DMS 273 (cell line): ENCODE data around the gene LCLAT1.
"Not testable (repeated sequence)": the region's sequence is repeated elsewhere in the genome, so short reads cannot be mapped to it uniquely, and the experiment has no call there.

ENCODE experiments used
- DNase-seq: peaks from one replicate; lab custom pipeline; 2025; ENCODE audit not compliant: unreplicated experiment; lab: John Stamatoyannopoulos, UW

Gene LCLAT1

GRCh38 chr2:30583204-30583749 is 136.2 kb downstream of the LCLAT1 start:
- DNase-seq, result no peak

DNA sequence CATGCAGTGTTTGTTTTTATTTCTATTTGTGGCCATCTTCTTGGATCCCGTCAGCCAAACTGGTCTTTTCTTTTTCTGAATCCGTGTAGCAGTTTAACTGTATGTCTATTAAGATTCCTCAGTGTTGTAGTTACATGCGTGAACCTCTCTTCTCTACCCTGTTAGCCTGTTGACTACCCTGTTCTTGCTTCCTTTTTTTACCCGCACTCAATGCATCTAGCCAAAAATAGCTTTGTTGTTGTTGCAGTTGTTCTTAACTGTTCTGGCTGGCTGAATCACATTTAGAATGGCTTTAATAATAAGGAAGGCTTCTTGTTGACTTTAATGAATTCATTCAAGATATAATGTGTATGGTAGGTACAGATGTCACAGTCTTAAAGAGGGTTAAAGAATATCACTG is 137.1 kb downstream of the LCLAT1 start:
- DNase-seq, result no peak

GRCh38 chr2:30588994-30589393 is 141.9 kb downstream of the LCLAT1 start:
- no peak for DNase-seq

GRCh38 chr2:30590407-30590806 is 143.4 kb downstream of the LCLAT1 start:
- no peak for DNase-seq

DNA sequence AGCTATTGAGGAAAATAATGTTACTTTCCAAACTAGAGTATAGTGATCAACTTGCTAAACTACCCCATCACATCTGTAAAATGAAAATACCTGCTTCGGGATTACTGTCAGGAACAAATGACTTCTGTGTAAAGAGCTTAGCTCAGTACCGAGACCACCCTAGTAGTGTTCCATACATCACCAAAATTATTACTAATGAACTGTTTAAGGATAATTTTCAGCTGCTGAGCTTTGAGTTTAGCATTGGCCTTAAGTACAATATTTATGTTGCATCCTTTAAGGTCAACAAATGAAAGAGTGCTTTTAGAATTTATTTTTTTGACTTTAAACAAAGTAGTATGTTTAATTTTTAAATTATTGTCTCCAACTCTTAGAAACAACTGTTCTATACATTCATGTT is 144.1 kb downstream of the LCLAT1 start:
- DNase-seq, result no peak

- DNase-seq, result no peak
These were observed 154.3 kb downstream of the LCLAT1 start for GRCh38 chr2:30601375-30601774.

GRCh38 chr2:30605197-30605596 is 158.2 kb downstream of the LCLAT1 start:
- DNase-seq, result no peak

GRCh38 chr2:30608643-30609042 is 161.6 kb downstream of the LCLAT1 start:
- DNase-seq, result no peak

DNA sequence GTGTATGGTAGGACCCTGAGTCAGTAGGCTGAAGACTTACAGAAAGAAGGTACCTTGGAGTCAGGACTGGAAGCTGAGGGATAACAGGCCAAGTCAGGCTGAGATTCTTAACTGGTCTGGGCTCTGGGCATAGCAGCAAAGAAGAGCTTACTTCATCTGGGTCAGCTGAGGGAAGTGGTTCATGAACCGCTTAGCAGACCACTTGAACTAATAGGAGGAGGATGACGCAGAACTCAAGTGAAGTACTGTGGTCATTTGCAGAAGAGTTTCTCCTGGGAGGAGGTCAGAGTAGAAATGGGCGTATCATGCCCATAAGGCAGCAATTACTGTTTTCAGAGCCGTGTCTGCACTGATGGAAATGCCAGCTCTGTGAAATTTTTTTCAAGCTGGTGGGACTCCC is 164.5 kb downstream of the LCLAT1 start:
- no peak for DNase-seq

DNA sequence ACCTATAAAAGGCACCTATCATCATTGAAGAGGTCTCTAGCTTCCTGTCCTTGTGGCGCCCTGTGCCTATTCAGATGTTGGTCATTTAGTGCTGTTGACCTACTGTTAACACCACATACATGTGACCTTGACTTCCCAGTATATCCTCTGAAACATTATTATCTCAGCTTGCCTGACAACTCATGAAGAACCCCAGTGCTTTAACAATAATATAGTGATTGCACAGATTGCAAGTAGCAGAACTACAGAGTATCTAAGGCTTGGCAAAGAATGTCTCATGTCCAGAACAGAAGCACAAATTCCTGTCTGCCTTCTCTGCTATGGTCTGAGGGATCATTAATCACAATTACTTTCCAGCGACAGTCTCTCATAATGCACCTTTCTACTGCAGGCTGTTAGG is 165.3 kb downstream of the LCLAT1 start:
- DNase-seq, result no peak

DNA sequence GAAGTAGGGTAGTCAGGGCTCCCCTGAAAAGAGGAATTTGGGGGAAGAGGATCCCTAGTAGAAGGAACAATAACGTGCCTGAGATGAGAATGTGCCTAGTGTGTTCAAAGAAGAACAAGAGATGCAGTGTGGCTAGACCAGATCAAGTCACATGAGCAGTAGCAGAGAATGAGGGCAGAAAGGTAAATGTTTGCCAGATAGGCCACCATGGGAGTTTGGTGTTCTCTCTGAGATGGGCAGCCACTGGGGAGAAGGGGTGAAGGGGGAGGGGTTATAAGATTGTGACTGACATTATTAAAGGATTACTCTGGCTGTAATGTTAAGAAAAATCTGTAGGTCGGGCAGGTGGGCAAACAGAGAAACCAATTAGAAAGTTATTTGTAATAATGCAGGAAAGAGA is 166.0 kb downstream of the LCLAT1 start:
- DNase-seq, result no peak

DNA sequence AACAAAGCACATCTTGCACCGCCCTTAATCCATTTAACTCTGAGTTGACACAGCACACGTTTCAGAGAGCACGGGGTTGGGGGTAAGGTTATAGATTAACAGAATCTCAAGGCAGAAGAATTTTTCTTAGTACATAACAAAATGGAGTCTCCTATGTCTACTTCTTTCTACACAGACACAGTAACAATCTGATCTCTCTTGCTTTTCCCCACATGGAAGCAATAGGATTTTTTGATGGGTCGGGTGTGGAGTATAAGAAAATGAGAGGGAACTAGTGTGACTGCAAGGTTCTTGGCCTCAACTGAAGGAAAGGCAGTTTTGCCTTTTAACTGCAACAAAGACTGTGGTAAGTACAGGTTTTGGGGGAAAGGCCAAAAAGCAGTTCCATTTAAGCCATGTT is 167.2 kb downstream of the LCLAT1 start:
- DNase-seq, result not testable (repeated sequence)

DNA sequence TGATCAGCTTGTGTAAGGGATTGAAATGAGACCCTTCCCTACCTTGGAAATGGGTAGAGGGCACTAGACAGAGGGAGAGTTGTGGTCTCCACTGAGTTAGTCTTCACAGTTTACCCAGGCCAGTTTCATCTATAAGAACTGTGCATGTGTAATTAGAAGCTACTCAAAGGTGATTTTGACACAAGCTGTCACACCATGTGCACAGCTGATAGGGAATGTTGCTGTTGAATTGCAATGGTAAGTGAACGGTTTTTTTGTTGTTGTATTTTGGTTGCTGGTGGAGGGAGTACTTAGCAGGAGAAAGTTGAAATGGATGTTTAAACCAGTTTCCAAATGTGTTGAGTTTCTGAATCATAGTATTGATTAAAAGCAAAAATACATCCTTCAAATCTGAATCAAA is 168.9 kb downstream of the LCLAT1 start:
- no peak for DNase-seq

DNA sequence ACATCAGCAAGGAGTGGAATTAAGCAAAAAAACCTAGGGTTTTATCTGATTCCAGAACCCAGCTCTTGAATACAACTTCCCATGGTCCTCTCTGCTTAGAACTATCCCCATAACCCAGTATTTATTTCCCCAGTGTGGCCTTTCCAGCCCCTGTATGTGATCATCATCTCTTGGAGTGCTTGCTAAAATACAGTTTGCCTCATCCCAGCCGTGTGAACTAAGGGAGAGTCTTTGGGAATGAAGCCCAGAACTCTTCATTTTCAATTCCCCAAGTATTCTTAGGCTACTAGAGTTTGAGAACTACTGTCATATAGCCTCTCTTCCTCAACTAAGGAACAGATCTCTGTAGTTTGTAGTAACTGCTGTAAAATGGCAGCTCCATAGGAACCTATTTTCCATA is 173.1 kb downstream of the LCLAT1 start:
- DNase-seq, result no peak

- DNase-seq, result no peak
These were observed 174.8 kb downstream of the LCLAT1 start for GRCh38 chr2:30621836-30622235.

DNA sequence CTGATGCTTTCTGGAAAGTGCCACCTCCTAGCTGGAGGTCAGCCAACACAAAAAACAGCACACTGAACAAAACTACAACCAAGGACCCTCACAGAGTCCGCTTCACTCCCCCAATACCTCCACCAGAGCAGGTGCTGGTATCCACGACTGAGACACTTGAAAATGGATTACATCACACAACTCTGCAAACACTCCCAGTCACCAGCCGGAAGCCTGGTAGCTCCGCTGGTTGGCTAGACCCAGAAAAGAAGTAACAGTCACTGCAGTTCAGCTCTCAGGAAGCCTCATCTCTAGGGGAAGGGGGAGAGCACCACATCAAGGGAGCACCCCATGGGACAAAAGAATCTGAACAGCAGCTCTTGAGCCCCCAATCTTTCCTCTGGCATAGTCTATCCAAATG is 175.4 kb downstream of the LCLAT1 start:
- no peak for DNase-seq

DNA sequence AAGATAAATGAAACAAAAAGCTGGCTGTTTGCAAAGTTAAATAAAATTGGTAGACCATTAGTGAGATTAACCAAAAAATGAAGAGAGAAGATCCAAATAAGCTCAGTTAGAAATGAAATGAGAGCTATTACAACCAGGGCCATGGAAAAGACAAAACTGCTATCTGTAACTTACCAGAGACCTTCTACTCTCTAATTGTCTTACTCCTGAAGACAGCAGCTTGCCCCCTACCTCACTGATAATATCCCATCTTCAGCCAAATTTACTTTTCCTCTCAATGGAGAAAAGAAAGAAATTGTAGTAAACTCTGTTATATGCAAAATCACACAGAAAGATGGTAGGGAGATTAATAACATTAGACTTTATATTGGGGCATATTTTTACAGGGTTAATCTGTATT is 178.2 kb downstream of the LCLAT1 start:
- no peak for DNase-seq

GRCh38 chr2:30625701-30626100 is 178.7 kb downstream of the LCLAT1 start:
- no peak for DNase-seq

DNA sequence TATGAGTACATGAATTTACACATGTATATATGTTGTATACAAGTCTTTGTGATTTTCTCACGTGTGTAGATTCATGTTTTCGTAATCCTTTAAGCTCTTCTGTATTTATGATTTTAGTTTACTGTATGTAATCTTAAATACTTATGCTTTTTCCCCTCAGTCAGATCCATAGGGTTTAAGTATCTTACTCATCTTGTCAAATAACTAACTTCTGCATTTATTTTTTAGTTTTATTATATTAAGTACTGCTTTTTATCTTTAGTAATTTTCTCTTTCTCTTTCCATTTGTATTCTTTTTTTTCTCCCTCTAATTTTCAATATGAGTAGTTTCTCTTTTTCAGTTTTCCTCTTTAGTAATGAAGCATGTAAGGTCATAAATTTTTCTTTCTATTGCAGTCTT is 179.4 kb downstream of the LCLAT1 start:
- no peak for DNase-seq

GRCh38 chr2:30627151-30627550 is 180.1 kb downstream of the LCLAT1 start:
- DNase-seq, result no peak

GRCh38 chr2:30628341-30628740 is 181.3 kb downstream of the LCLAT1 start:
- DNase-seq, result no peak

DNA sequence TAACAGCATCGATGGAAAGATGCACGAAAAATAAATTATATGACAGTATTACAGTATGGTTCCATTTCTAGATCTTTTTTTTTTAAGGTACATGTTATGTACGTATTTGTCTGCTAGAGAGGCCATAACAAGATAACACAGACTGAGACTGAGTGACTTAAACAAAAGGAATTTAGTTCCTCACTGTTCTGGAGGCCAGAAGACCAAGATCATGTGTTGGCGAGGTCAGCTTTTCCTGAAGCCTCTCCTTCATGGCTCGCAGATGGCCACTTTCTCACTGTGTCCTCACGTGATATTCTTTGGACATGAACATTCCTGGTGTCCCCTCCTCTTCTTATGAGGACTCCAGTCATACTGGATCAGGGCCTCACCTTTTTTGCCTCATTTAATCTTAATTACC is 182.8 kb downstream of the LCLAT1 start:
- DNase-seq, result no peak

- DNase-seq, result peak; percentile 13
These were observed 184.1 kb downstream of the LCLAT1 start for GRCh38 chr2:30631051-30631671.
